Measurements from ENCODE around the gene ASXL2. TPM values are rescaled to one million over a fixed set of nuclear protein-coding genes. Genes with fewer than 3 reads are reported as not detected.
A peak's percentile ranks its signal among the peaks of the same experiment; 100 is the strongest.

ASXL2 gene
- polyA plus RNA-seq, 3 donors = 3.6 to 13.4 (median 7.1) TPM

DNA sequence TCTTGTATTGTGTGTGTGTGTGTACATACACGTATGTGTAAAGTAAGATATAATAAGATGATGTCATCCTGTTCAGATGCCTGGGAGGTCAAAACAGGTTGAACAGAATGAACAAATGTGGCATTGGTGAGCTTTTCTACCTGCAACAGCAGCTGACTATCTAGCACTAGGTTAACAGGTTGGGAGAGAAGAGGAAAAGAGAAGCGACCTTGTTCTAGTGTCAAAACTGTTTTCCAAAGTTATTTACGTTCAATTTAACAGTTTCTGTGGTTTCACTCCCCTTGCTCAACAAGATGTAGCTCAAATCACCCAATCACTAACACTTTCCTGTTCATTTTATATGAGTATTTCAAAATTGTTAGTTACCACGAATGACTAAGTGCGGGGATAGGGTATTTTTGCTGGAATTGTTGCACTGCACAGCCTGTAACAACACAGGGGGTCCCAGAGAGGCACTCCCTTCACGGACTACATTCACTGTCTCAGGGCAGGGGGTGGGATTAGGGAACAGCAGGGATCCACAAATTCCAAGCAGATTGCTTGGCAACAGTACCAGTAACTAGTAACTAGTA, 137.4 kb downstream of the ASXL2 start:
- Histone ChIP-seq H3K79me2 (ENCODE audit: insufficient read depth, low read length) (no peaks in the 10 kb centered on the region), H3K27me3 (ENCODE audit: control insufficient read depth in 2 of 2, insufficient read depth in 2 of 2, low read length in 2 of 2) (no peaks in the 10 kb centered on the region), H4K20me1 (ENCODE audit: insufficient read depth, low read length) (peaks cover 27% of the 10 kb centered on the region), H3K4me1 (ENCODE audit: control insufficient read depth in 1 of 2, insufficient read depth in 2 of 2, low read length in 2 of 2) (peaks cover 37 to 39% of the 10 kb centered on the region in 2 donors), H3K36me3 (replicated peaks in 1 of 2; ENCODE audit: control insufficient read depth in 1 of 2, insufficient read depth in 2 of 2, low read length in 2 of 2) (peaks cover 24 to 41% of the 10 kb centered on the region in 2 donors), H2AFZ (ENCODE audit: insufficient read depth, low read depth, low read length, poor library complexity, severe bottlenecking) (no peak overlapping the region), H3K4me2 (replicated peaks; ENCODE audit: extremely low read depth, low read length, poor library complexity, severe bottlenecking) (peak overlapping the region; percentile 12), H3K9me3 (replicated peaks in 1 of 2; ENCODE audit: control insufficient read depth in 1 of 2, insufficient read depth in 1 of 2, low read length in 2 of 2) (no peaks in the 10 kb centered on the region), H3K4me3 (replicated peaks in 1 of 3; ENCODE audit: low read depth in 2 of 3, low read length in 3 of 3) (peak overlapping the region in 1 of 3 experiments; percentile 21), H3K27ac (ENCODE audit: low read depth in 1 of 2, low read length in 2 of 2) (peak overlapping the region in 1 of 2 donors; percentile 77), H3K9ac (ENCODE audit: insufficient read depth, low read length, poor library complexity, severe bottlenecking) (peak overlapping the region; percentile 24)
- Mint-ChIP-seq H3K27ac (peak overlapping the region; percentile 58 to 88 (median 75)), H3K4me3 (peak overlapping the region in 1 of 2 donors; percentile 42), H3K9me3 (peaks cover 0 to 2% (median 0%) of the 10 kb centered on the region in 7 donors), H3K27me3 (ENCODE audit: low read depth in 3 of 3) (peaks cover 0 to 2% (median 0%) of the 10 kb centered on the region in 3 donors), H3K4me1 (peaks cover 48% of the 10 kb centered on the region), H3K36me3 (peaks cover 46 to 53% of the 10 kb centered on the region in 2 donors)
- intact Hi-C loops (cut with micrococcal nuclease) = no loop called here
- DNase-seq = peak; percentile 20 to 54 (median 20)
- 0% methylated on average over 1 of the region's 6 CpGs for WGBS (ENCODE audit: insufficient coverage)
- TF ChIP-seq, protein P1, sequence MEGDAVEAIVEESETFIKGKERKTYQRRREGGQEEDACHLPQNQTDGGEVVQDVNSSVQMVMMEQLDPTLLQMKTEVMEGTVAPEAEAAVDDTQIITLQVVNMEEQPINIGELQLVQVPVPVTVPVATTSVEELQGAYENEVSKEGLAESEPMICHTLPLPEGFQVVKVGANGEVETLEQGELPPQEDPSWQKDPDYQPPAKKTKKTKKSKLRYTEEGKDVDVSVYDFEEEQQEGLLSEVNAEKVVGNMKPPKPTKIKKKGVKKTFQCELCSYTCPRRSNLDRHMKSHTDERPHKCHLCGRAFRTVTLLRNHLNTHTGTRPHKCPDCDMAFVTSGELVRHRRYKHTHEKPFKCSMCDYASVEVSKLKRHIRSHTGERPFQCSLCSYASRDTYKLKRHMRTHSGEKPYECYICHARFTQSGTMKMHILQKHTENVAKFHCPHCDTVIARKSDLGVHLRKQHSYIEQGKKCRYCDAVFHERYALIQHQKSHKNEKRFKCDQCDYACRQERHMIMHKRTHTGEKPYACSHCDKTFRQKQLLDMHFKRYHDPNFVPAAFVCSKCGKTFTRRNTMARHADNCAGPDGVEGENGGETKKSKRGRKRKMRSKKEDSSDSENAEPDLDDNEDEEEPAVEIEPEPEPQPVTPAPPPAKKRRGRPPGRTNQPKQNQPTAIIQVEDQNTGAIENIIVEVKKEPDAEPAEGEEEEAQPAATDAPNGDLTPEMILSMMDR (IDR thresholded peaks at IDR 0.05) = no peak

DNA sequence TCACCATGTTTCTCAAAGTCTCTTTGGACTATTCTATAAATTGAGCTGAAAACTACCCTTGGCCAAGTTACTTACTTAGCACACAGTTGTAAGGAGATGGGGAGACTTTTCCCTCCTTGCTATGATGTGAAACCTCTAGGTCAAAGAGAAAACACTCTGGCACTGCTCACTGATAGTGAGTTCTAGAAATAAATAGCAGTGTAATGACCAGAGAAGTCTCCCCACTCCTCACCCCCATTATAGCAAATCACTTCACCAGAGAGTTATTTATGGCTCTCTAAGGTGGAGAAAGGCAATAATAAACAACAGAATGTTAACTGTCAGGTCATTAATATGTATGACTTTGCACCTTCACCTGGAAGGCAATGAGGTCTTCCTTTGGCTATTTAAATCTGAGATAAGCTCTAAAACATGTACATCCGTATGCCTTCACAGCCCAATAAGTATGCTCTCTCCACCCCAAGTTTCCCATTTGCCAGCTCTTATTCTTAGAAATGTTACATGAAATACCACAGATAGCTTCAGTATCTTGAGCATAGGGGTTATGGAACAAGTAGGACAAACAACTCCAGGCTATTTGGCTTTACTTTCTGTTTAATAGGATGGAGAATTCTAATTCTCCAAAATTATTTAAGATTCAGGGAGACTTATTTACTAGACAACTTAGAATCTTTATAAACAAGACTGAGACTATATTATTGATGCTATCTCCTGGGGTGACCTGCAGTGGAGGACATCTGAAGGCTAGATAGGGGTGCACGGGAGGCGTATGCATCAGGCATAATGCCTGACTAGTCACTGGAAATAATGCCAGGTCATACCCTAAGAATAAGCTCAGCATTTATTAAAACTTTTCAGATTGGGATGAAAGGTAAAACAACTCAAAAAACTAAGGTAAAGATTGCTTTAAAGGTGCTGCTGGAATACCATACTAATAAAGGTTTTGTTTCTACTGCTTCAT, 139.6 kb downstream of the ASXL2 start:
- no peak overlapping the region for H3K4me3 Mint-ChIP-seq
- Histone ChIP-seq H3K4me2 (replicated peaks; ENCODE audit: extremely low read depth, low read length, poor library complexity, severe bottlenecking) (no peak overlapping the region), H3K9me3 (replicated peaks in 1 of 2; ENCODE audit: control insufficient read depth in 1 of 2, insufficient read depth in 1 of 2, low read length in 2 of 2) (no peaks in the 10 kb centered on the region), H3K4me3 (replicated peaks in 1 of 3; ENCODE audit: low read depth in 2 of 3, low read length in 3 of 3) (no peak overlapping the region), H3K27ac (ENCODE audit: low read depth in 1 of 2, low read length in 2 of 2) (no peak overlapping the region), H3K9ac (ENCODE audit: insufficient read depth, low read length, poor library complexity, severe bottlenecking) (no peak overlapping the region), H2AFZ (ENCODE audit: insufficient read depth, low read depth, low read length, poor library complexity, severe bottlenecking) (no peak overlapping the region), H3K27me3 (ENCODE audit: control insufficient read depth in 2 of 2, insufficient read depth in 2 of 2, low read length in 2 of 2) (no peaks in the 10 kb centered on the region), H3K4me1 (ENCODE audit: control insufficient read depth in 1 of 2, insufficient read depth in 2 of 2, low read length in 2 of 2) (peaks cover 32 to 34% of the 10 kb centered on the region in 2 donors), H4K20me1 (ENCODE audit: insufficient read depth, low read length) (peaks cover 19% of the 10 kb centered on the region), H3K36me3 (replicated peaks in 1 of 2; ENCODE audit: control insufficient read depth in 1 of 2, insufficient read depth in 2 of 2, low read length in 2 of 2) (peaks cover 16 to 20% of the 10 kb centered on the region in 2 donors), H3K79me2 (ENCODE audit: insufficient read depth, low read length) (no peaks in the 10 kb centered on the region)
- peaks cover 34 to 35% of the 10 kb centered on the region in 2 donors for H3K36me3 Mint-ChIP-seq
- TF ChIP-seq, protein P1 (IDR thresholded peaks at IDR 0.05) = no peak
- H3K27ac Mint-ChIP-seq = no peak overlapping the region
- H3K9me3 Mint-ChIP-seq = peaks cover 0 to 2% (median 0%) of the 10 kb centered on the region in 7 donors
- peaks cover 38% of the 10 kb centered on the region for H3K4me1 Mint-ChIP-seq
- intact Hi-C loops (cut with micrococcal nuclease) = no loop called here
- peaks cover 0 to 2% (median 0%) of the 10 kb centered on the region in 3 donors for H3K27me3 Mint-ChIP-seq (ENCODE audit: low read depth in 3 of 3)
- WGBS (ENCODE audit: insufficient coverage) = no CpG with 5 or more reads among the region's 3 CpGs
- no peak for DNase-seq
